Measurements from ENCODE around the gene PTPRT. TPM values are rescaled to one million over a fixed set of nuclear protein-coding genes. Genes with fewer than 3 reads are reported as not detected.

The PTPRT gene
- total RNA-seq, 1 experiment from 2014 or later = 0.93 TPM

- no peak overlapping the region for H3K4me3 ChIP-seq
- H3K27ac ChIP-seq = no peak overlapping the region
- H3K4me1 ChIP-seq = no peaks in the 10 kb centered on the region
- H3K9me3 ChIP-seq (replicated peaks) = no peaks in the 10 kb centered on the region
- no peaks in the 10 kb centered on the region for H3K36me3 ChIP-seq
- no peak for DNase-seq
- 0 out of 2 replicates have a peak, but pooled peaks cover under 1% of the 10 kb centered on the region for H3K27me3 ChIP-seq
These were observed 769.7 kb downstream of the PTPRT start for GRCh38 chr20:42419814-42420532.

GRCh38 chr20:42406826-42407225 is 782.9 kb downstream of the PTPRT start:
- no peaks in the 10 kb centered on the region for H3K36me3 ChIP-seq
- no peaks in the 10 kb centered on the region for H3K4me1 ChIP-seq
- no peak overlapping the region for H3K27ac ChIP-seq
- no peak for DNase-seq
- peaks cover 5% of the 10 kb centered on the region; the same call in 1 of the 2 replicates for H3K27me3 ChIP-seq
- no peak overlapping the region for H3K4me3 ChIP-seq
- no peaks in the 10 kb centered on the region for H3K9me3 ChIP-seq (replicated peaks)

GRCh38 chr20:42402455-42402854 is 787.3 kb downstream of the PTPRT start:
- H3K27ac ChIP-seq = no peak overlapping the region
- H3K4me3 ChIP-seq = no peak overlapping the region
- no peaks in the 10 kb centered on the region for H3K4me1 ChIP-seq
- peaks cover 7% of the 10 kb centered on the region; the same call in 1 of the 2 replicates for H3K27me3 ChIP-seq
- H3K36me3 ChIP-seq = no peaks in the 10 kb centered on the region
- H3K9me3 ChIP-seq (replicated peaks) = no peaks in the 10 kb centered on the region
- DNase-seq = no peak

GRCh38 chr20:42401613-42402012 is 788.1 kb downstream of the PTPRT start:
- no peak for DNase-seq
- Histone ChIP-seq H3K27ac (no peak overlapping the region), H3K9me3 (replicated peaks) (no peaks in the 10 kb centered on the region), H3K4me1 (no peaks in the 10 kb centered on the region), H3K4me3 (no peak overlapping the region), H3K27me3 (peaks cover 7% of the 10 kb centered on the region; the same call in 1 of the 2 replicates), H3K36me3 (no peaks in the 10 kb centered on the region)

GRCh38 chr20:42399802-42400201 is 789.9 kb downstream of the PTPRT start:
- H3K36me3 ChIP-seq = no peaks in the 10 kb centered on the region
- no peak for DNase-seq
- no peak overlapping the region for H3K27ac ChIP-seq
- no peaks in the 10 kb centered on the region for H3K9me3 ChIP-seq (replicated peaks)
- no peaks in the 10 kb centered on the region for H3K4me1 ChIP-seq
- H3K4me3 ChIP-seq = no peak overlapping the region
- peaks cover 7% of the 10 kb centered on the region; the same call in 1 of the 2 replicates for H3K27me3 ChIP-seq

- H3K36me3 ChIP-seq = no peaks in the 10 kb centered on the region
- no peak overlapping the region for H3K4me3 ChIP-seq
- no peak for DNase-seq
- peaks cover 4% of the 10 kb centered on the region for H3K27me3 ChIP-seq
- no peaks in the 10 kb centered on the region for H3K4me1 ChIP-seq
- no peaks in the 10 kb centered on the region; the same call in 1 of the 2 replicates for H3K9me3 ChIP-seq (replicated peaks)
- no peak overlapping the region for H3K27ac ChIP-seq
These were observed 797.3 kb downstream of the PTPRT start for GRCh38 chr20:42392442-42392841.

GRCh38 chr20:42391807-42392206 is 797.9 kb downstream of the PTPRT start:
- Histone ChIP-seq H3K36me3 (no peaks in the 10 kb centered on the region), H3K27me3 (peaks cover 4% of the 10 kb centered on the region), H3K4me3 (no peak overlapping the region), H3K9me3 (replicated peaks) (no peaks in the 10 kb centered on the region; the same call in 1 of the 2 replicates), H3K27ac (no peak overlapping the region), H3K4me1 (no peaks in the 10 kb centered on the region)
- DNase-seq = no peak

- Histone ChIP-seq H3K36me3 (no peaks in the 10 kb centered on the region), H3K27me3 (peaks cover 3% of the 10 kb centered on the region; the same call in 1 of the 2 replicates), H3K4me3 (no peak overlapping the region), H3K9me3 (replicated peaks) (no peaks in the 10 kb centered on the region), H3K4me1 (no peaks in the 10 kb centered on the region), H3K27ac (no peak overlapping the region)
- DNase-seq = no peak
These were observed 809.4 kb downstream of the PTPRT start for GRCh38 chr20:42380287-42380686.

- no peak overlapping the region for H3K27ac ChIP-seq
- peaks cover 3% of the 10 kb centered on the region; the same call in 1 of the 2 replicates for H3K27me3 ChIP-seq
- no peak for DNase-seq
- H3K9me3 ChIP-seq (replicated peaks) = no peaks in the 10 kb centered on the region
- H3K36me3 ChIP-seq = no peaks in the 10 kb centered on the region
- no peaks in the 10 kb centered on the region for H3K4me1 ChIP-seq
- H3K4me3 ChIP-seq = no peak overlapping the region
These were observed 810.3 kb downstream of the PTPRT start for GRCh38 chr20:42379385-42379784.

- Histone ChIP-seq H3K9me3 (replicated peaks) (no peaks in the 10 kb centered on the region), H3K36me3 (no peaks in the 10 kb centered on the region), H3K27me3 (peaks cover 3% of the 10 kb centered on the region; the same call in 1 of the 2 replicates), H3K4me3 (no peak overlapping the region), H3K4me1 (no peaks in the 10 kb centered on the region), H3K27ac (no peak overlapping the region)
- no peak for DNase-seq
These were observed 810.9 kb downstream of the PTPRT start for GRCh38 chr20:42378826-42379225.

GRCh38 chr20:42376131-42376530 is 813.6 kb downstream of the PTPRT start:
- H3K9me3 ChIP-seq (replicated peaks) = no peaks in the 10 kb centered on the region
- no peak overlapping the region for H3K4me3 ChIP-seq
- H3K27ac ChIP-seq = no peak overlapping the region
- H3K4me1 ChIP-seq = no peaks in the 10 kb centered on the region
- no peaks in the 10 kb centered on the region for H3K36me3 ChIP-seq
- DNase-seq = no peak
- peaks cover 8% of the 10 kb centered on the region; the same call in 1 of the 2 replicates for H3K27me3 ChIP-seq

GRCh38 chr20:42373049-42373448 is 816.7 kb downstream of the PTPRT start:
- Histone ChIP-seq H3K36me3 (no peaks in the 10 kb centered on the region), H3K9me3 (replicated peaks) (no peaks in the 10 kb centered on the region), H3K4me1 (no peaks in the 10 kb centered on the region), H3K27me3 (peaks cover 12% of the 10 kb centered on the region; the same call in 1 of the 2 replicates), H3K27ac (no peak overlapping the region), H3K4me3 (no peak overlapping the region)
- DNase-seq = no peak

GRCh38 chr20:42370075-42370474 is 819.6 kb downstream of the PTPRT start:
- no peak overlapping the region for H3K4me3 ChIP-seq
- H3K27me3 ChIP-seq = peaks cover 9% of the 10 kb centered on the region; the same call in 1 of the 2 replicates
- no peak overlapping the region for H3K27ac ChIP-seq
- H3K4me1 ChIP-seq = 0 out of 2 replicates have a peak, but pooled peaks cover 5% of the 10 kb centered on the region
- peak in 1 of 2 experiments; percentile 28 for DNase-seq
- no peaks in the 10 kb centered on the region for H3K36me3 ChIP-seq
- H3K9me3 ChIP-seq (replicated peaks) = no peaks in the 10 kb centered on the region

- Histone ChIP-seq H3K36me3 (no peaks in the 10 kb centered on the region), H3K4me1 (0 out of 2 replicates have a peak, but pooled peaks cover 5% of the 10 kb centered on the region), H3K27ac (no peak overlapping the region), H3K4me3 (no peak overlapping the region), H3K27me3 (peaks cover 9% of the 10 kb centered on the region; the same call in 1 of the 2 replicates), H3K9me3 (replicated peaks) (no peaks in the 10 kb centered on the region)
- DNase-seq = no peak
These were observed 820.8 kb downstream of the PTPRT start for GRCh38 chr20:42368910-42369309.

- Histone ChIP-seq H3K9me3 (replicated peaks) (no peaks in the 10 kb centered on the region), H3K4me3 (no peak overlapping the region), H3K36me3 (no peaks in the 10 kb centered on the region), H3K27ac (no peak overlapping the region), H3K4me1 (peaks cover 7% of the 10 kb centered on the region), H3K27me3 (peaks cover 8% of the 10 kb centered on the region; the same call in 1 of the 2 replicates)
- DNase-seq = peak in 1 of 2 experiments; percentile 54
These were observed 823.1 kb downstream of the PTPRT start for GRCh38 chr20:42366626-42367025.

Data from SJCRH30 (cell line).